Neural cell (in vitro differentiated cells): Measurements from ENCODE around the gene BPGM.

Experiments used
- EP300 ChIP-seq: fragments of 450-650 bp; conservative IDR thresholded peaks from 2 replicates; pipeline ENCODE4 v1.6.1; 2014; ENCODE audit warnings: antibody characterized with exemption, mild to moderate bottlenecking, moderate library complexity; ENCODE audit not compliant: poor library complexity, severe bottlenecking
- EZH2 ChIP-seq: fragments of 200-600, 300-800 bp; shearing (Covaris generic), sonication (generic); IDR thresholded peaks from 2 replicates; pipeline ENCODE4 v1.6.1; 2014; ENCODE audit warnings: antibody characterized with exemption, low read length, borderline replicate concordance, mild to moderate bottlenecking; ENCODE audit not compliant: insufficient read depth, poor library complexity, severe bottlenecking
- MXI1 ChIP-seq: fragments of 450-650 bp; conservative IDR thresholded peaks from 2 replicates; pipeline ENCODE4 v1.6.1; 2014; ENCODE audit warnings: antibody characterized with exemption, mild to moderate bottlenecking; ENCODE audit not compliant: poor library complexity, severe bottlenecking
- POLR2AphosphoS5 ChIP-seq: IDR thresholded peaks from 2 replicates; pipeline ENCODE4 v1.6.1; 2012
- RAD21 ChIP-seq: fragments of 450-650 bp; conservative IDR thresholded peaks from 2 replicates; pipeline ENCODE4 v1.6.1; 2014; ENCODE audit warnings: antibody characterized with exemption, mild to moderate bottlenecking, moderate library complexity
- SMC3 ChIP-seq: fragments of 450-650 bp; conservative IDR thresholded peaks from 2 replicates; pipeline ENCODE4 v1.6.1; 2014; ENCODE audit warnings: antibody characterized with exemption, mild to moderate bottlenecking, moderate library complexity; ENCODE audit not compliant: poor library complexity
- TAF1 ChIP-seq: IDR thresholded peaks from 2 replicates; pipeline ENCODE4 v1.6.1; 2012; ENCODE audit warnings: low read depth
- TF ChIP-seq, protein P1 (sequence below): fragments of 450-650 bp; IDR thresholded peaks from 2 replicates; pipeline ENCODE4 v1.5.1; 2014; ENCODE audit warnings: antibody characterized with exemption, mild to moderate bottlenecking, moderate library complexity; ENCODE audit not compliant: poor library complexity, severe bottlenecking
- TF ChIP-seq, protein P2 (sequence below): IDR thresholded peaks from 2 replicates; pipeline ENCODE4 v1.6.1; 2012; ENCODE audit warnings: borderline replicate concordance

DNA sequence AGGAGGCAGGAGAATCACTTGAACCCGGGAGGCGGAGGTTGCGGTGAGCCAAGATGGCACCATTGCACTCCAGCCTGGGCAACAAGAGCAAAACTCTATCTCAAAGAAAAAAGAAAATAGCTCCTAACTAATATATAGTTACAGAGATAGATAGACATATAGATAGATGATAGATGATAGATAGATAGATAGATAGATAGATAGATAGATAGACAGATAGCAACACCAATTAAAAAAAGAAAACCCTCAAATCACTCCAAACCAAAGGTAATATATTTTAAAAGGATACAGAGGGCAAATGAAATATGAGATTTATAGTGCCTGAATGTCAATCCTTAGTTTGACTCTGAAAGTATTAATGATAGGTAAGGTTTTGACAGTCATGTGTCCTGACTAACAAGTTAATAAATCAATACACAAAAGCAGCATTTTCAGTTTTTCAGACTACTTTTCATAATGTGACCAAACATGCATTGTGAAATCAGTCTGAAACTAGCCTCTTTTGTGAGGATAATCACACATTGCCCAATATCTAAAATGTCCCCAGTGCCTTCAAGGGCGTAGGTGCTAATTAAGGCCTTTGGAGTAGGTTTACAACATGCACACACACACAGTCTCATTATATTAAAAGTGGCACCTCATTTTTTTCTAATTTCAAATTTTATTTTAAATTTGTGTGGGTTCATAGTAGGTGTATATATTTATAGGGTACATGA is 61.2 kb downstream of the BPGM start:
- TF ChIP-seq, protein P1, sequence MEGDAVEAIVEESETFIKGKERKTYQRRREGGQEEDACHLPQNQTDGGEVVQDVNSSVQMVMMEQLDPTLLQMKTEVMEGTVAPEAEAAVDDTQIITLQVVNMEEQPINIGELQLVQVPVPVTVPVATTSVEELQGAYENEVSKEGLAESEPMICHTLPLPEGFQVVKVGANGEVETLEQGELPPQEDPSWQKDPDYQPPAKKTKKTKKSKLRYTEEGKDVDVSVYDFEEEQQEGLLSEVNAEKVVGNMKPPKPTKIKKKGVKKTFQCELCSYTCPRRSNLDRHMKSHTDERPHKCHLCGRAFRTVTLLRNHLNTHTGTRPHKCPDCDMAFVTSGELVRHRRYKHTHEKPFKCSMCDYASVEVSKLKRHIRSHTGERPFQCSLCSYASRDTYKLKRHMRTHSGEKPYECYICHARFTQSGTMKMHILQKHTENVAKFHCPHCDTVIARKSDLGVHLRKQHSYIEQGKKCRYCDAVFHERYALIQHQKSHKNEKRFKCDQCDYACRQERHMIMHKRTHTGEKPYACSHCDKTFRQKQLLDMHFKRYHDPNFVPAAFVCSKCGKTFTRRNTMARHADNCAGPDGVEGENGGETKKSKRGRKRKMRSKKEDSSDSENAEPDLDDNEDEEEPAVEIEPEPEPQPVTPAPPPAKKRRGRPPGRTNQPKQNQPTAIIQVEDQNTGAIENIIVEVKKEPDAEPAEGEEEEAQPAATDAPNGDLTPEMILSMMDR, result no peak
- TF ChIP-seq TAF1 (no peak), EZH2 (no peak), RAD21 (no peak), EP300 (no peak), POLR2AphosphoS5 (no peak), SMC3 (no peak), MXI1 (no peak)
- TF ChIP-seq, protein P2, sequence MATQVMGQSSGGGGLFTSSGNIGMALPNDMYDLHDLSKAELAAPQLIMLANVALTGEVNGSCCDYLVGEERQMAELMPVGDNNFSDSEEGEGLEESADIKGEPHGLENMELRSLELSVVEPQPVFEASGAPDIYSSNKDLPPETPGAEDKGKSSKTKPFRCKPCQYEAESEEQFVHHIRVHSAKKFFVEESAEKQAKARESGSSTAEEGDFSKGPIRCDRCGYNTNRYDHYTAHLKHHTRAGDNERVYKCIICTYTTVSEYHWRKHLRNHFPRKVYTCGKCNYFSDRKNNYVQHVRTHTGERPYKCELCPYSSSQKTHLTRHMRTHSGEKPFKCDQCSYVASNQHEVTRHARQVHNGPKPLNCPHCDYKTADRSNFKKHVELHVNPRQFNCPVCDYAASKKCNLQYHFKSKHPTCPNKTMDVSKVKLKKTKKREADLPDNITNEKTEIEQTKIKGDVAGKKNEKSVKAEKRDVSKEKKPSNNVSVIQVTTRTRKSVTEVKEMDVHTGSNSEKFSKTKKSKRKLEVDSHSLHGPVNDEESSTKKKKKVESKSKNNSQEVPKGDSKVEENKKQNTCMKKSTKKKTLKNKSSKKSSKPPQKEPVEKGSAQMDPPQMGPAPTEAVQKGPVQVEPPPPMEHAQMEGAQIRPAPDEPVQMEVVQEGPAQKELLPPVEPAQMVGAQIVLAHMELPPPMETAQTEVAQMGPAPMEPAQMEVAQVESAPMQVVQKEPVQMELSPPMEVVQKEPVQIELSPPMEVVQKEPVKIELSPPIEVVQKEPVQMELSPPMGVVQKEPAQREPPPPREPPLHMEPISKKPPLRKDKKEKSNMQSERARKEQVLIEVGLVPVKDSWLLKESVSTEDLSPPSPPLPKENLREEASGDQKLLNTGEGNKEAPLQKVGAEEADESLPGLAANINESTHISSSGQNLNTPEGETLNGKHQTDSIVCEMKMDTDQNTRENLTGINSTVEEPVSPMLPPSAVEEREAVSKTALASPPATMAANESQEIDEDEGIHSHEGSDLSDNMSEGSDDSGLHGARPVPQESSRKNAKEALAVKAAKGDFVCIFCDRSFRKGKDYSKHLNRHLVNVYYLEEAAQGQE, result no peak
